ENCODE data around the gene EOLA2. TPM values are rescaled to one million over a fixed set of nuclear protein-coding genes. Genes with fewer than 3 reads are reported as not detected.

Gene EOLA2
- polyA plus RNA-seq, 3 donors, result 10.1 to 66.6 (median 22.5) TPM

GRCh38 chrX:149908308-149908707 is 30.0 kb downstream of the EOLA2 start:
- H3K4me1 Mint-ChIP-seq, result peaks cover 8% of the 10 kb centered on the region
- H3K4me3 ChIP-seq (replicated peaks in 1 of 3; ENCODE audit: low read depth in 2 of 3, low read length in 3 of 3), result no peak overlapping the region
- H3K4me3 Mint-ChIP-seq, result no peak overlapping the region
- no peak for DNase-seq
- H3K4me2 ChIP-seq (replicated peaks; ENCODE audit: extremely low read depth, low read length, poor library complexity, severe bottlenecking), result no peak overlapping the region
- peaks cover 0 to 7% (median 2%) of the 10 kb centered on the region in 7 donors for H3K9me3 Mint-ChIP-seq
- H2AFZ ChIP-seq (ENCODE audit: insufficient read depth, low read depth, low read length, poor library complexity, severe bottlenecking), result no peak overlapping the region
- peaks cover 0 to 1% (median 0%) of the 10 kb centered on the region in 3 donors for H3K27me3 Mint-ChIP-seq (ENCODE audit: low read depth in 3 of 3)
- H3K27me3 ChIP-seq (ENCODE audit: control insufficient read depth in 2 of 2, insufficient read depth in 2 of 2, low read length in 2 of 2), result no peaks in the 10 kb centered on the region
- H3K27ac ChIP-seq (ENCODE audit: low read depth in 1 of 2, low read length in 2 of 2), result no peak overlapping the region
- no peak overlapping the region for H3K27ac Mint-ChIP-seq
- no peaks in the 10 kb centered on the region for H4K20me1 ChIP-seq (ENCODE audit: insufficient read depth, low read length)
- H3K9me3 ChIP-seq (replicated peaks in 1 of 2; ENCODE audit: control insufficient read depth in 1 of 2, insufficient read depth in 1 of 2, low read length in 2 of 2), result no peaks in the 10 kb centered on the region
- no CpG with 5 or more reads among the region's 3 CpGs for WGBS (ENCODE audit: insufficient coverage)
- H3K36me3 Mint-ChIP-seq, result no peaks in the 10 kb centered on the region
- intact Hi-C loops (cut with micrococcal nuclease), result no loop called here
- no peaks in the 10 kb centered on the region for H3K79me2 ChIP-seq (ENCODE audit: insufficient read depth, low read length)
- no peaks in the 10 kb centered on the region for H3K36me3 ChIP-seq (replicated peaks in 1 of 2; ENCODE audit: control insufficient read depth in 1 of 2, insufficient read depth in 2 of 2, low read length in 2 of 2)
- H3K9ac ChIP-seq (ENCODE audit: insufficient read depth, low read length, poor library complexity, severe bottlenecking), result no peak overlapping the region
- H3K4me1 ChIP-seq (ENCODE audit: control insufficient read depth in 1 of 2, insufficient read depth in 2 of 2, low read length in 2 of 2), result peaks cover 0 to 3% of the 10 kb centered on the region in 2 donors
- no peak for TF ChIP-seq CTCF (IDR thresholded peaks at IDR 0.05)

- peak; percentile 19 for TF ChIP-seq CTCF (IDR thresholded peaks at IDR 0.05)
- Mint-ChIP-seq H3K27ac (no peak overlapping the region), H3K36me3 (no peaks in the 10 kb centered on the region), H3K4me3 (peak overlapping the region; percentile 56 to 85), H3K4me1 (peaks cover 8% of the 10 kb centered on the region), H3K9me3 (peaks cover 0 to 3% (median 0%) of the 10 kb centered on the region in 7 donors), H3K27me3 (ENCODE audit: low read depth in 3 of 3) (peaks cover 0 to 1% (median 0%) of the 10 kb centered on the region in 3 donors)
- Histone ChIP-seq H3K79me2 (ENCODE audit: insufficient read depth, low read length) (no peaks in the 10 kb centered on the region), H3K27ac (ENCODE audit: low read depth in 1 of 2, low read length in 2 of 2) (no peak overlapping the region), H3K9me3 (replicated peaks in 1 of 2; ENCODE audit: control insufficient read depth in 1 of 2, insufficient read depth in 1 of 2, low read length in 2 of 2) (no peaks in the 10 kb centered on the region), H3K36me3 (replicated peaks in 1 of 2; ENCODE audit: control insufficient read depth in 1 of 2, insufficient read depth in 2 of 2, low read length in 2 of 2) (no peaks in the 10 kb centered on the region), H3K27me3 (ENCODE audit: control insufficient read depth in 2 of 2, insufficient read depth in 2 of 2, low read length in 2 of 2) (no peaks in the 10 kb centered on the region), H2AFZ (ENCODE audit: insufficient read depth, low read depth, low read length, poor library complexity, severe bottlenecking) (peak overlapping the region; percentile 59), H3K4me3 (replicated peaks in 1 of 3; ENCODE audit: low read depth in 2 of 3, low read length in 3 of 3) (peak overlapping the region in 2 of 3 experiments; percentile 22 to 39), H3K4me2 (replicated peaks; ENCODE audit: extremely low read depth, low read length, poor library complexity, severe bottlenecking) (peak overlapping the region; percentile 47), H3K9ac (ENCODE audit: insufficient read depth, low read length, poor library complexity, severe bottlenecking) (peak overlapping the region; percentile 9), H4K20me1 (ENCODE audit: insufficient read depth, low read length) (no peaks in the 10 kb centered on the region), H3K4me1 (ENCODE audit: control insufficient read depth in 1 of 2, insufficient read depth in 2 of 2, low read length in 2 of 2) (peaks cover 0 to 3% of the 10 kb centered on the region in 2 donors)
- no peak for DNase-seq
- WGBS (ENCODE audit: insufficient coverage), result no CpG with 5 or more reads among the region's 6 CpGs
- intact Hi-C loops (cut with micrococcal nuclease), result no loop called here
These were observed 34.2 kb downstream of the EOLA2 start for GRCh38 chrX:149903889-149904748.

All from CD14-positive monocyte (primary cell).